Measurements from ENCODE around the gene BCLAF1. TPM values are rescaled to one million over a fixed set of nuclear protein-coding genes. Genes with fewer than 3 reads are reported as not detected.
A peak's percentile ranks its signal among the peaks of the same experiment; 100 is the strongest.

BCLAF1 gene, protein sequence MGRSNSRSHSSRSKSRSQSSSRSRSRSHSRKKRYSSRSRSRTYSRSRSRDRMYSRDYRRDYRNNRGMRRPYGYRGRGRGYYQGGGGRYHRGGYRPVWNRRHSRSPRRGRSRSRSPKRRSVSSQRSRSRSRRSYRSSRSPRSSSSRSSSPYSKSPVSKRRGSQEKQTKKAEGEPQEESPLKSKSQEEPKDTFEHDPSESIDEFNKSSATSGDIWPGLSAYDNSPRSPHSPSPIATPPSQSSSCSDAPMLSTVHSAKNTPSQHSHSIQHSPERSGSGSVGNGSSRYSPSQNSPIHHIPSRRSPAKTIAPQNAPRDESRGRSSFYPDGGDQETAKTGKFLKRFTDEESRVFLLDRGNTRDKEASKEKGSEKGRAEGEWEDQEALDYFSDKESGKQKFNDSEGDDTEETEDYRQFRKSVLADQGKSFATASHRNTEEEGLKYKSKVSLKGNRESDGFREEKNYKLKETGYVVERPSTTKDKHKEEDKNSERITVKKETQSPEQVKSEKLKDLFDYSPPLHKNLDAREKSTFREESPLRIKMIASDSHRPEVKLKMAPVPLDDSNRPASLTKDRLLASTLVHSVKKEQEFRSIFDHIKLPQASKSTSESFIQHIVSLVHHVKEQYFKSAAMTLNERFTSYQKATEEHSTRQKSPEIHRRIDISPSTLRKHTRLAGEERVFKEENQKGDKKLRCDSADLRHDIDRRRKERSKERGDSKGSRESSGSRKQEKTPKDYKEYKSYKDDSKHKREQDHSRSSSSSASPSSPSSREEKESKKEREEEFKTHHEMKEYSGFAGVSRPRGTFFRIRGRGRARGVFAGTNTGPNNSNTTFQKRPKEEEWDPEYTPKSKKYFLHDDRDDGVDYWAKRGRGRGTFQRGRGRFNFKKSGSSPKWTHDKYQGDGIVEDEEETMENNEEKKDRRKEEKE
- polyA plus RNA-seq (2011; rRNA removed), result 75.0 and 117 TPM in 2 replicates
- polyA minus RNA-seq (2011; rRNA and poly(A)+ RNA removed), result 58.9 and 125 TPM in 2 replicates

DNA sequence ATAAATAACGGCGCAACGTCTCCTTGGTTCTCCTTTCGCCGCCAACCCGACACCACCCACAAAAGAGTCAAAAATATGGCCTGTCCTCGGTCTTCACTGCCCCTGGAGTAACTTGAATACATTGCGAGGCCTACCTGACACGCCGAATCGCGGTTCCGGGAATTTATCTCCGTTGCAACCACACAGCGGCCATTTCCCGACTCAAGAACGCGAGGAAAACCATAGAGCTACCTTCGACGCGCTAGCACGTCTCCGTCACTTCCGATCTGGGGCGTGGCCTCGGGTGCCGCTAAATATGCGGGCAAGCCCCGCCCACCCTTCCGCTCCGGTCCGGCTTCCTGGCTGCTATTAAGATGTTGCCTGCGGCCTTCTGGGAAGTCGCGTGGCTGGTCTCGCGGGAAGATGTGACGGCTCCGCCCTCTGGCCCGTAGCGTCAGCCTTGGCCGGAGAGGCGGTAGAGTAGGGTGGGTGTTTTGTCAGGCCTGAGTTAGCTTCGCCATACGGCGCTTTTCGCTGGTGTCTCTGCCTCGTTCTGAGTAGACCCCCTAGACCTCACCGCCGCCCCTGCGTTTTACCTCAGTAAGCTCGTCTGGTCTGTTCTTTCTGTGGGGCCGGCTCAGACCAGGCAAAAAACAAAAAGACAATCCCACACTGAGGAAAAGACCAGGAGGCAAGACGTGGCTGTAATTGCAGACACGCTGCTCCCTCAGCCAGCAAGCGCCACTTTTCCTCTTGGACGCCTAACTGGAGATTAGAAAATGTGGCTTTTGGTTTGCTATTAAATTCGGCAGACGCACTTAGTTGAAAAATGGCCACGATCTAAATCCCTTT is at the start of gene BCLAF1:
BCLAF1 (minus strand) TSS at position 268 of the 831 bp plus-strand sequence. CDS start 9,980 bp downstream, outside the sequence.
- CTCF ChIA-PET, result interaction anchor here (0.7 to 1.4 kb wide), 5 partner anchors 13 to 754 kb away, joined by 3 to 9 read pairs (median 3); no protein-coding TSS in a partner anchor
- TF ChIP-seq, protein P1, sequence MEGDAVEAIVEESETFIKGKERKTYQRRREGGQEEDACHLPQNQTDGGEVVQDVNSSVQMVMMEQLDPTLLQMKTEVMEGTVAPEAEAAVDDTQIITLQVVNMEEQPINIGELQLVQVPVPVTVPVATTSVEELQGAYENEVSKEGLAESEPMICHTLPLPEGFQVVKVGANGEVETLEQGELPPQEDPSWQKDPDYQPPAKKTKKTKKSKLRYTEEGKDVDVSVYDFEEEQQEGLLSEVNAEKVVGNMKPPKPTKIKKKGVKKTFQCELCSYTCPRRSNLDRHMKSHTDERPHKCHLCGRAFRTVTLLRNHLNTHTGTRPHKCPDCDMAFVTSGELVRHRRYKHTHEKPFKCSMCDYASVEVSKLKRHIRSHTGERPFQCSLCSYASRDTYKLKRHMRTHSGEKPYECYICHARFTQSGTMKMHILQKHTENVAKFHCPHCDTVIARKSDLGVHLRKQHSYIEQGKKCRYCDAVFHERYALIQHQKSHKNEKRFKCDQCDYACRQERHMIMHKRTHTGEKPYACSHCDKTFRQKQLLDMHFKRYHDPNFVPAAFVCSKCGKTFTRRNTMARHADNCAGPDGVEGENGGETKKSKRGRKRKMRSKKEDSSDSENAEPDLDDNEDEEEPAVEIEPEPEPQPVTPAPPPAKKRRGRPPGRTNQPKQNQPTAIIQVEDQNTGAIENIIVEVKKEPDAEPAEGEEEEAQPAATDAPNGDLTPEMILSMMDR (IDR thresholded peaks at IDR 0.05; ENCODE audit: low read depth, low read length), result no peak
- no peaks in the 10 kb centered on the region for H3K27me3 ChIP-seq (ENCODE audit: control insufficient read depth, insufficient read depth, low read length)

DNA sequence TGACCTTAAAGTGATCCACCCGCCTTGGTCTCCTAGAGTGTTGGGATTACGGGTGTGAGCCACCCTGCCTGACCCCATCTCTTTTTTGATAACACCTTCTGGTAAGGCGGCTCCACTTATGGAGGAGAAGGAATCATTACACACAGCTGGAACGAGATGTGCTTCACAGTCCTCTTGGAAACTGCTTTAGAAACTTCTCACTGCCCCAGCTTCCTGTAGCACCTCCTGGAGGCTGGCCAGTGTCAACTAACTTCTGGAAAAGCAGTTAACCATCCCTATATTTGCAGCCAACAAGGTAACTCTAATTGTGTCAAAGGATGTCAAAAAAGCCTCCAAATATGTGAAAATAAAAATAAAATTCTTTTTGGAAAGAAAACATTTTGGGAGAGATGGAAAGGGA is 48.8 kb upstream of the BCLAF1 start:
- DNase-seq (ENCODE audit: low read depth, low spot score), result no peak
- TF ChIP-seq, protein P1 (IDR thresholded peaks at IDR 0.05; ENCODE audit: low read depth, low read length), result no peak
- Histone ChIP-seq H3K27me3 (ENCODE audit: control insufficient read depth, insufficient read depth, low read length) (no peaks in the 10 kb centered on the region), H3K27ac (ENCODE audit: low read depth, low read length) (no peak overlapping the region), H3K9me3 (ENCODE audit: control insufficient read depth, insufficient read depth, low read length) (no peaks in the 10 kb centered on the region), H3K4me3 (ENCODE audit: low read depth, low read length) (no peak overlapping the region)
- ChIA-PET CTCF (no interaction called here), POLR2A (no interaction called here)

More for the DNA sequence above, at the start of gene BCLAF1:
- Histone ChIP-seq H3K27ac (ENCODE audit: low read depth, low read length) (peak within 1 kb of the TSS; percentile 100), H3K9me3 (ENCODE audit: control insufficient read depth, insufficient read depth, low read length) (no peaks in the 10 kb centered on the region; the same call in 1 of the 2 replicates), H3K4me3 (ENCODE audit: low read depth, low read length) (peak within 1 kb of the TSS; percentile 98)
- DNase-seq (ENCODE audit: low read depth, low spot score), result peak; percentile 99
- POLR2A ChIA-PET, result interaction anchor here (0.6 to 2.8 kb wide), 16 partner anchors 8 to 854 kb away, joined by 3 to 24 read pairs (median 4); partner anchors contain the start of genes AHI1, MAP3K5 and MTFR2

DNA sequence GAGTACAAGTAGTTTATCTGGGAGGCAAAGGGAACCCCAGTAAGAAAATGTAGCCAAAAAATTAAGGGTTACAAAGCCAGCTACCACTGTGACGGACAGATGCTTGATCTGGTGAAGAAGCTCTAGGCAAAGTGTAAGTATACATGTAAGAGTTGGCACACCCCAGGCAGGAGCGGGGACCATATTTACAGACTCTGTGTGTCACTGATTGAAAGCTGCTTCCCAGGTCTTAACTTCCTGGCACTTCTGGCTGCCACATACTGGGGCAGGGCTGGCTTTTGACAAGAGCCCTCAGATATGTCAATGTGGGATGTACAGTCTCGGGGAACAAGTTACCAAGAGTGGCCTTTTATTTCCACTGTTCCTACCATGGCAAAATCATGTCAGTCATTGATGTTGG is 48.0 kb upstream of the BCLAF1 start:
- Histone ChIP-seq H3K9me3 (ENCODE audit: control insufficient read depth, insufficient read depth, low read length) (no peaks in the 10 kb centered on the region), H3K27me3 (ENCODE audit: control insufficient read depth, insufficient read depth, low read length) (peaks cover 4% of the 10 kb centered on the region), H3K4me3 (ENCODE audit: low read depth, low read length) (no peak overlapping the region), H3K27ac (ENCODE audit: low read depth, low read length) (no peak overlapping the region)
- TF ChIP-seq, protein P1 (IDR thresholded peaks at IDR 0.05; ENCODE audit: low read depth, low read length), result no peak
- DNase-seq (ENCODE audit: low read depth, low spot score), result no peak
- ChIA-PET POLR2A (no interaction called here), CTCF (interaction anchor here (1.0 to 1.3 kb wide), 2 partner anchors 19 to 210 kb away, joined by 3 read pairs; no protein-coding TSS in a partner anchor)

DNA sequence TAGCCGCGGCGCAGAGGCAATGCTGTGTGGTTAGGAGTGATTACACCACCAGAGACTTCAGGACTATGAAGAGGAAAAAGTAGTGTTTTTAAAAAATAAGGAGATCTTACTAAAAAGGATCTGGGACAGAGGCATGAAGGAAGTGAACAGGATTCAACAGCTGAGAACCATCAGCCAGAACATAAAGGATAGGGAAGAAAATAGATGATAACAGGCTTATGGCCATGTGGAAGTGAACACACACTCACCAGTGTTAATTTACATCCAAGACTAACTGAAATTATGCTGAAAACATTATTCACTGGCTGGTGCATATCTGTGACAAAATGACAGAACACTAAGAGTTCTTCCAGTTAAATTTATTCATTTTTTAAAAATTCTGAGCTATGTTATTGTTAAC is 47.5 kb upstream of the BCLAF1 start:
- no peaks in the 10 kb centered on the region for H3K9me3 ChIP-seq (ENCODE audit: control insufficient read depth, insufficient read depth, low read length)
- TF ChIP-seq, protein P1 (IDR thresholded peaks at IDR 0.05; ENCODE audit: low read depth, low read length), result no peak
- H3K27ac ChIP-seq (ENCODE audit: low read depth, low read length), result no peak overlapping the region
- CTCF ChIA-PET, result interaction anchor here (0.5 to 1.3 kb wide), 3 partner anchors 19 to 212 kb away, joined by 3 read pairs; no protein-coding TSS in a partner anchor
- POLR2A ChIA-PET, result no interaction called here
- no peak overlapping the region for H3K4me3 ChIP-seq (ENCODE audit: low read depth, low read length)
- peaks cover 5% of the 10 kb centered on the region for H3K27me3 ChIP-seq (ENCODE audit: control insufficient read depth, insufficient read depth, low read length)
- no peak for DNase-seq (ENCODE audit: low read depth, low spot score)

Measured in AG04450 (cell line).